GM18951 (cell line): ENCODE results near the gene CP.
"Not testable (repeated sequence)": the region's sequence is repeated elsewhere in the genome, so short reads cannot be mapped to it uniquely, and the experiment has no call there.

Experiments used
- POLR2A ChIP-seq: IDR thresholded peaks from 4 replicates; pipeline ENCODE4 v1.6.1; 2011; ENCODE audit warnings: mild to moderate bottlenecking; ENCODE audit not compliant: insufficient read length, insufficient read depth; ENCODE audit errors: extremely low read depth
- in situ Hi-C: fragments of 300-500 bp; cut with MboI; formaldehyde crosslinking; loops from one replicate; pipeline ENCODE4 v1.12.0; 2022; ENCODE audit warnings: low sequenced_read_pairs, mixed read lengths, inconsistent platforms; ENCODE audit not compliant: unreplicated experiment

CP gene

DNA sequence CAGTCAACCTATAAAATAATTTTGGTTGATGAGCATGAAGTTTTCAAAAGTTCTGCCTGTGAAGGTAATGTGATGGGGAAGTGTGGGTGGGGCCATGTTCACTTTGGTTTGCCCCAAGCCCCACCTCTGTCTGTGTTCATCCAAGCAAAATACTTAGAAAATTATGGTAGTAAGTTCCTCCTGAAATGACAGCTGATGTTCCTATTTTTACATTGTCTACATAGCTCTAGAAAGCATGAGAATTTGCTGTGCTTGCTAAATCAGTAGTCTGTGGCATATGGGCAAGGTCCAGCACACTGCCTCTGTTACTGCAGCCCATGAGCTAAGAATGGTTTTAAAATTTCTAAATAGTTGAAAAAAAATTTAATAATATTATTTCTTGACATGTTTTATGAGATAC, 21.9 kb upstream of the CP start:
- in situ Hi-C loops, result no loop called here
- TF ChIP-seq POLR2A, result no peak

DNA sequence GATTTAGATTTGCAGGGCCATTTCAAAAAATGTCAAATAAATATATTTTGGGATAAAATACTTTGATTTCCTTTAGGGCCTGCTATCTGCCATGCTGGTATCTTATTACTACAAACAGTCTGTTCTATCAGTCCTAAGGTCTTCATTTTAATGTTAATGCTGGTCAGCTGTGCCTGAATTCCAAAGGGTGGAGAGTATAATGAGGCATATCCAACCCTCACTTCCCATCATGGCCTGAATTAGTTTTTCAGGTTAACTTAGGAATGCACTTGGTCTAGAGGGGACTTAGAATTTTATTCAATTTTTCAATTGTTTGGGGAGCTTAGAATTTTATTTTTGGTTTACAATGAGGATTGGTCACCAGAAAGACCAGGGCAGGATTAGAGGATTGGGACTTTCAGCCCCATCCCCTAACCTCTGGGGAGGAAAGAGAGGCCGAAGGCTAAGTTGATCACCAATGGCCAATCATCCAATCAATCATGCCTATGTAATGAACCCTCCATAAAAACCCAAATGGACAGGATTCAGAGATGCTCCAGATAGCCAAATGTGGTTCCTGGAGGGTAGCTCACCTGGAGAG, 17.8 kb upstream of the CP start:
- TF ChIP-seq POLR2A, result no peak
- in situ Hi-C loops, result no loop called here

DNA sequence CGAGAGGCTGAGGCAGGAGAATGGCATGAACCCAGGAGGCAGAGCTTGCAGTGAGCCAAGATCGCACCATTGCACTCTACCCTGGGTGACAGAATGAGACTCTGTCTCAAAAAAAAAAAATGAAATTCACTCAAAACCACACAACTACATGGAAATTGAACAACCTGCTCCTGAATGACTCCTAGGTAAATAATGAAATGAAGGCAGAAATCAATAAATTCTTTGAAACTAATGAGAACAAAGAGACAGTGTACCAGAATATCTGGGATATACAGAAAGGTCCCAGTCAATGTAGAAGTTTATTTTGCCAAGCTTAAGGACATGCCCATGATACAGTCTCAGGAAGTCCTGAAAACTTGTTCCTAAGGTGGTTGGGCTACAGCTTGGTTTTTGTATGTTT, 16.6 kb upstream of the CP start:
- in situ Hi-C loops, result not testable (repeated sequence)

DNA sequence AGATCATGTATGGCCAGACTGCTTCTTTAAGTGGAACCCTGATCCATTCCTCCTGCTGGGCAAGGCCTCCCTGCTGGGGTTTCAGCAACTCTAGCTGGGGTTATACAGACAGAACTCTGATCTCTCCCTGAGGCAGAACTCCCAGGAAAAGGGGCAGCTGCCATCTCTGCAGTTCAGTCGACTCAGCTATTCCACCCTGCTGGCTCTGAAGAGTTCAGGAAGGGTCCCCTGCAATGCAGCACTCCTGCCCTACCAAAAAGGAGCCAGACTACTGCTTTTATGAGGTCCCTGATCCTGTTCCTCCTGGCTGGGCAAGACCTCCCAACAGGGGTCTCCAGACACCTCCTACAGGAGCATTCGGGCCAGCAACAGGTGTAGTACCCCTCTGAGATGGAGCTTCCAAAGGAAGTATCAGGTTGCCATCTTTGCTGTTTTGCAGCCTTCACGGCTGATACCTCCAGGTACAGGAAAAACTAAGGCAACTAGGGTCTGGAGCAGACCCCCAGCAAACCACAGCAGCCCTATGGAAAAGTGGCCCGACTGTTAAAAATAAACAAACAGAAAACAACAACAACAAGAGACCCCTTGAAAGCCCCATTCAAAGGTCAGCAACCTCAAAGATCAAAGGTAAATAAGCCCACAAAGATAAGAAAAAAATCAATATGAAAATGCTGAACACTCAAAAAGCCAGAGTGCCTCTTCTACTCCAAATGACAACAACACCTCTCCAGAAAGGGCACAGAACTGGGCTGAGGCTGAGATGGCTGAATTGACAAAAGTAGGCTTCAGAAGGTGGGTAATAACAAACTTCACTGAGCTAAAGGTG, 14.2 kb upstream of the CP start:
- in situ Hi-C loops, result no loop called here
- TF ChIP-seq POLR2A, result no peak

DNA sequence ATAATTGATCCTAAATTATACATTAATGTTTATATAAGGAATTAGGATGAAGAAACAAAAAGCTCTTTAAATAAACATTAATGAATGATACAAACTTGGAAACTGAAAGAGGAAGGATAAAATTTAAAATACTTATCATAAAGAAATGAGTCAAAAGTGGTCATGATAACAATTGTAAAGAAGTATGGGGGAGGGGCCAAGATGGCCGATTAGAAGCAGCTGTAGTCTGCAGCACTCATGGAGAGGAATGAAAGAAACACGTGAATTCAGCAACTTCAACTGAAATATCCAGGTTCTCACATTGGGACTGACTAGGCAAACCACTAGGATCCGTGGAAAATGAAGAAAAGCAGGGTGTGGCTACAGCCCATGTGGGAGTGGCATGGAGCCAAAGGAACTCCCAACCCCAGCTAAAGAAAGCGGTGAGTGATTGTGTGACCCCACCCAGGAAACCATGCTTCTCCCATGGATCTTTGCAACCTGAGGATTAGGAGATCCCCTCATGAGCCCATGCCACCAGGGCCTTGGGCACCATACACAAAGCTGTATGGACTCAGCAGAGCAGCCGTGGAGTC, 13.1 kb upstream of the CP start:
- TF ChIP-seq POLR2A, result no peak
- in situ Hi-C loops, result no loop called here

DNA sequence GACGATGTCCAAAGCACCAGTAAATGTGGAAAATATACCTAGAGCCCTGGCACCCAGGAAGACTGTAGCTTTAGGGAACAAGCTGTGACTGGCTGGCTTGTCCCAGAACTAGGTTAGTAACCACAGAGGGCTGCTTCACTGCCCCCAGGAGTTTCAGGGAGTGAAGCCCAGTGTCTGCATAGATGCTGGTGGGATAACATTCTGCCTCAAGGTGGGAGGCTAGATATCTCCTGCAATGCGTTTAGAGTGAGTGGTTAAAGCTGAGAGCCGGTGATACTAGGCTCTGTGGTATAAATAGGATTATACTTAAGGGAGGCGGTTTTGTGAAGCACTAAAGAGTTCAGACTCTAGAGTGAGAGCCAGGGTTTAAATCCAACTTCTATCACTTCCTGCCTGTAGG, 11.7 kb upstream of the CP start:
- in situ Hi-C loops, result no loop called here
- TF ChIP-seq POLR2A, result no peak

DNA sequence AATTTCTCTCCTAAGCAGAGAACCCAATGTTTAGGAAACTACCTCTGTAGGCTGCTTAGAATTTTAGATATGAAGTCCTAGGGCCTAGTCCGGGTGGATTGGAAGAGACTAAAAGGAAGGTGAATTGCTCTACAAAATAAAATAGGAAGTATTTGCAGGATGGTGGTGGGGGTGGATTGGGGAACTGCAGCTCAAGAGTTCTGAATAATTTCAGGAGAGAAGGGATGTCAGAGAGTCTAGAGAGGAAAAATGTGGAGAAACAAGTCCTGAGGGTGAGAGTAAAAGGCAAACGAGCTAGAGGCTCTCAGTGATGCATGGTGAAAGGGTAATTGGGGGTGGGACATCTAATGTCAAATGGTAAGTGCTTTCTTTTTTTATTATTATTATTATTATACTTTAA, 10.2 kb upstream of the CP start:
- TF ChIP-seq POLR2A, result no peak
- in situ Hi-C loops, result no loop called here

DNA sequence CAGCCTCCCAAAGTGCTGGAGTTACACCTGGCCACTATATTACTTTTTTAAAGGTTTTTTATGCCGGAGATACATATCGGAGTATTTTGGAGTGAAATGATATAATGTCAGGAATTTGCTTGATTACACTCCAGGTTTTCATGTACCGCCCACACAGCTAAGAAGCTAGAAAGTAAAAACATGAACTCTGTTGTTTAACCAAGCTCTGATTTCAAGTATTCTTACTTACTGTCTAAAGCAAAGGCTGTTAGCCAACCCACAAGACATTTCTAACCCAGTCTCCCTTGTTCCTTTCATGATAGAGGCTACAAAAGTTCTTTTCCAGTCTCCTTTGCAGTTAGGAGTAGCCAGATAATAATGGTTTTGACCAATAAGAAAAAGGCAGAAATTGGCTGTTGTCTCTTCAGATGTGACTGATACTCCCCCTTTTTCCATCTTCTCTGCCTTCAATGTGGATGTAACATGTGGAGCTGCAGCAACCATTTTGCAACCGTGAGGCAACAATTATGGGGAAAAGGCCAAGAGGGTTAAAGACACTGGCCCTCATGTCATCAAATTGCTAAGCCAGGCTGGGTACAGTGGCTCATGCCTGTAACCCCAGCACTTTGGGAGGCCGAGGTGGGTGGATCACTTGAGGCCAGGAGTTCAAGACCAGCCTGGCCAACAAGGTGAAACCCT, 6.1 kb upstream of the CP start:
- TF ChIP-seq POLR2A, result no peak
- in situ Hi-C loops, result no loop called here

DNA sequence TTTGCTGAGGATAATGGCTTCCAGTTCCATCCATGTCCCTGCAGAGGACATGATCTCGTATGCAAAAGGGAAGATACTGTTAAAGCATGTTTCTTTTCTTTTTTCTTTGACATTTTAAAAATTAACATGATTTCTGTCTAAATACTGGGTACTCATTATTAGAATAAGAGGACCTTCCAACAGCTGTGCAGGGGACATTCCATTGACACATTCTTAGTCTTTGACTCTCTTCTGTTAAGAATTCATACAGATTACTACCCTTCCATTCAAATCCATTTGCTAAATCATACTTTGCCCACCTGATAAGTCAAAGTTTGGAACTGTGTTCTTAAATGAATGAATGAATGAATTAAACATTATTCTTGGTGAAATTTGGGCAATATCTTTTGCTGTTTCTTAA, 5.1 kb upstream of the CP start:
- no peak for TF ChIP-seq POLR2A
- in situ Hi-C loops, result no loop called here

DNA sequence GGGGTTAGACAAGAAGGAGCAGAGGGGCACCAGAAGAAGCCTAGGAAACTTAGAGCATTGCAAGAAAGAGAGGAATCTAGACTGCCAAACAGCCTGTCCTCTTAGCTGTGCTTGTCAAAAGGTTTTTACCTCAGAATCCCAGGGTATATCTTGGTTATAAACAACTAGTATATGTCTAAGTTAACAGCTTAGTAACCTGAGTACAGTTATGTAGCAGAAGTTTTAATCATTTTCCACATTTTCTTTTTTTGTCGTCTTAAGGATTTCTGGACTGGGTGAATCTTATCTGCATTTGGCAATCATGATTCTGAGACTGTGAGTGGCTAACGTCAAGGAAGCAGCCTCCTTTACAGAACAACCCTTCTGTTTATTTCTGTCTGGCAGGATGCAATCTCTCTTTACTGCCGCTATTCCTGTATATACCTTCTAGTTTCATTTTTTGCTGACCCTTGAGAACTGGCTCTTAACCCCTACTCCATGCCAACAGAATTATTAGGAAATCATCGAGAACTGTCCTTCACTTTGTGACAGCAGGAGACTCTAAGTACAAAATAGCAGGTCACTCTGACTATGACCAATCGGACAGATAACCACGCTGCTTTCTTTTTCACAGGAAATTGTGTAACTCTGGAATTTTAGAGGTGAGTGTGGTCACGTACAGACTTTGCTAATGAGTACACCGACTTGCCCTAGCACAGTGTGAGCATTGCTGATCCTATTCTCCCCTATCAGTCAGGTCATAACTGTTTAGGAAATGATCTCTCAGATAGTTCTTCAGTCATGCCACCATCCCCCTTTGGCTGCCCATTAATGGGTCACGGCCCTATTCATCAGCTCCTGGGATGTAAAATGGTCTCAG, 3.3 kb upstream of the CP start:
- in situ Hi-C loops, result no loop called here
- TF ChIP-seq POLR2A, result no peak

DNA sequence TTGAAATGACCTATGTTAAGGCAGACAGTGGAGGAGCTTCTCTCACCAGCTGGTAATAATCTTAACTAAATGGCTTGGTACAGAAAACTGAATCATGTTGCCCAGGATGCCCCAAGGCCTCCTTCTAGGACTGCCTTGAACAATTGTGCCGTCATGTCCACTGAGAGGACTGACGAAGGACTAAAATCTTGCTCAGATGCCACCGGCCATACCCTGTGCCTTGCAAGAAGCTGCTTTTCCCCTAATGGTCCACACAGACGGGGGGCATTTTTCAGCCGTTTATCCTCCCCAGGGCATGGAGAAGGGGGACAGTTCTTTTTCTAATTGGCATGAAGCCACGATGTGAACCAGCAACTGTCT, 1.8 kb upstream of the CP start:
- TF ChIP-seq POLR2A, result no peak

DNA sequence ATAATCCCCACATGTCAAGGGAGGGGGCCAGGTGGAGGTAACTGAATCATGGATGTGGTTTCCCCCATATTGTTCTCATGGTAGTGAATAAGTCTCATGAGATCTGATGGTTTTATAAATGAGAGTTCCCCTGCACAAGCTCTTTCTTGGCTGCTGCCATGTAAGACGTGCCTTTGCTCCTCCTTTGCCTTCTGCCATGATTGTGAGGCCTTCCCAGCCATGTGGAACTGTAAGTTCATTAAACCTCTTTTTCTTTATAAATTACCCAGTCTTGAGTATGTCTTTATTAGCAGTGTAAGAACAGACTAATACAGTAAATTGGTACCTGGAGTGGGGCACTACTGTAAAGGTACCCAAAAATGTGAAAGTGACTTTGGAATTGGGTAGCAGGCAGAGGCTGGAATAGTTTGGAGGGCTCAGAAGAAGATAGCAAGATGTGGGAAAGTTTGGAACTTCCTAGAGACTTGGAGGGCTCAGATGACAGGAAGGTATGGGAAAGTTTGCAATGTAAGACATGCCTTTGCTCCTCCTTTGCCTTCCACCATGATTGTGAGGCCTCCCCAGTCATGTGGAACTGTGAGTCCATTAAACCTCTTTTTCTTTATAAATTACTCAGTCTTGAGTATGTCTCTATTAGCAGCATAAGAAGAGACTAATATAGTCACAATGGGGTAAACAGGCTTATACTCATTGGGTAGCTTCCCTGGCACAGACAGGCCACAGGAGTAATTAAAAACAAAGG, 2.1 kb downstream of the CP start:
- in situ Hi-C loops, result not testable (repeated sequence)

More for the DNA sequence above, 1.8 kb upstream of the CP start:
- in situ Hi-C loops, result no loop called here
